HG03460 (cell line): Measurements from ENCODE around the gene GMPPA.

Experiments used
- ATAC-seq: cut with Tn5 transposase; IDR thresholded peaks from one replicate; pipeline ENCODE4 v1.9.1; 2021; ENCODE audit not compliant: unreplicated experiment

Gene GMPPA

GRCh38 chr2:219467736-219468075 is 31.0 kb upstream of the GMPPA start:
- no peak for ATAC-seq

- ATAC-seq = no peak
Observed at GRCh38 chr2:219468410-219469185, 30.1 kb upstream of the GMPPA start.

- ATAC-seq = no peak
Observed at GRCh38 chr2:219469186-219469724, 29.4 kb upstream of the GMPPA start.

- ATAC-seq = no peak
Observed at GRCh38 chr2:219470429-219470828, 28.3 kb upstream of the GMPPA start.

- ATAC-seq = no peak
Observed at GRCh38 chr2:219471476-219472371, 27.0 kb upstream of the GMPPA start.

- ATAC-seq = no peak
Observed at GRCh38 chr2:219472629-219473187, 26.0 kb upstream of the GMPPA start.

GRCh38 chr2:219473511-219473910 is 25.2 kb upstream of the GMPPA start:
- ATAC-seq = no peak

GRCh38 chr2:219474285-219475060 is 24.2 kb upstream of the GMPPA start:
- ATAC-seq = no peak

- no peak for ATAC-seq
Observed at GRCh38 chr2:219475278-219475677, 23.4 kb upstream of the GMPPA start.

- ATAC-seq = no peak
Observed at GRCh38 chr2:219475697-219476651, 22.7 kb upstream of the GMPPA start.

- ATAC-seq = no peak
Observed at GRCh38 chr2:219476652-219477151, 22.0 kb upstream of the GMPPA start.

- no peak for ATAC-seq
Observed at GRCh38 chr2:219477179-219477578, 21.5 kb upstream of the GMPPA start.

GRCh38 chr2:219477815-219478214 is 20.9 kb upstream of the GMPPA start:
- ATAC-seq = no peak

GRCh38 chr2:219478916-219479315 is 19.8 kb upstream of the GMPPA start:
- no peak for ATAC-seq

- ATAC-seq = no peak
Observed at GRCh38 chr2:219480004-219480403, 18.7 kb upstream of the GMPPA start.

- no peak for ATAC-seq
Observed at GRCh38 chr2:219482674-219483405, 15.9 kb upstream of the GMPPA start.

- no peak for ATAC-seq
Observed at GRCh38 chr2:219483451-219484342, 15.0 kb upstream of the GMPPA start.
